Progenitor cell of endocrine pancreas (in vitro differentiated cells): Measurements from ENCODE around the gene JAG1. TPM values are rescaled to one million over a fixed set of nuclear protein-coding genes. Genes with fewer than 3 reads are reported as not detected.

Experiments
- DNase-seq: peaks from one replicate; pipeline ENCODE4 v3.0.0; 2021; ENCODE audit warnings: low spot score; ENCODE audit not compliant: unreplicated experiment
- H3K27ac Mint-ChIP-seq: 2 replicates; pipeline ENCODE4 v1.8.0; 2021; ENCODE audit warnings: mild to moderate bottlenecking, moderate library complexity, mixed read lengths
- H3K27me3 Mint-ChIP-seq: 2 replicates; pipeline ENCODE4 v1.8.0; 2021; ENCODE audit warnings: mixed read lengths
- H3K36me3 Mint-ChIP-seq: 2 replicates; pipeline ENCODE4 v1.8.0; 2022; ENCODE audit warnings: mixed read lengths; ENCODE audit not compliant: insufficient read depth
- H3K4me1 Mint-ChIP-seq: 2 replicates; pipeline ENCODE4 v1.8.0; 2021; ENCODE audit warnings: low read depth, mixed read lengths
- H3K4me3 Mint-ChIP-seq: 2 replicates; pipeline ENCODE4 v1.8.0; 2021; ENCODE audit warnings: low read depth, mild to moderate bottlenecking, moderate library complexity, mixed read lengths
- H3K9me3 Mint-ChIP-seq: 2 replicates; pipeline ENCODE4 v1.8.0; 2021; ENCODE audit warnings: low read depth, mixed read lengths
- CTCF ChIP-seq: fragments of 200-600 bp; sonication (generic); IDR thresholded peaks from one replicate; pipeline ENCODE4 v1.5.0; 2021; ENCODE audit warnings: antibody characterized with exemption, mild to moderate bottlenecking; ENCODE audit not compliant: unreplicated experiment
- long read RNA-seq: library from polyadenylated mRNA; unstranded; transcript quantifications from one replicate; pipeline ENCODE4 v2.0.0, GENCODE V29; 2020
- total RNA-seq: library from RNA; stranded (reverse); gene quantifications from 2 replicates; pipeline ENCODE4 v1.2.1, GENCODE V29; 2021

JAG1 gene
- 260 and 277 TPM in 2 replicates for total RNA-seq
- long read RNA-seq, full-length matches to known transcripts, result 10 of 286 reads
- long read RNA-seq, partial matches to known transcripts, result 206 of 286 reads
- long read RNA-seq, other reads (novel, unspliced or antisense), result 70 of 286 reads

GRCh38 chr20:10673842-10674683 lies at the start of gene JAG1:
Gene JAG1 (minus strand): TSS chr20:10673999. CDS start chr20:10673530, 469 bp downstream.
- peak; percentile 94 for DNase-seq
- H3K36me3 Mint-ChIP-seq, result peaks cover 21% of the 10 kb centered on the region
- peaks cover 37% of the 10 kb centered on the region for H3K4me1 Mint-ChIP-seq
- no peaks in the 10 kb centered on the region for H3K9me3 Mint-ChIP-seq
- peak within 1 kb of the TSS; percentile 99 for H3K4me3 Mint-ChIP-seq
- peak within 1 kb of the TSS; percentile 99 for H3K27ac Mint-ChIP-seq
- H3K27me3 Mint-ChIP-seq, result no peaks in the 10 kb centered on the region
- TF ChIP-seq CTCF, result no peak

GRCh38 chr20:10721976-10722375 lies 48.2 kb upstream of the JAG1 start:
- Mint-ChIP-seq H3K4me3 (no peak overlapping the region), H3K9me3 (peaks cover 2% of the 10 kb centered on the region), H3K27me3 (peaks cover 5% of the 10 kb centered on the region), H3K27ac (no peak overlapping the region), H3K36me3 (no peaks in the 10 kb centered on the region), H3K4me1 (peaks cover 21% of the 10 kb centered on the region)
- no peak for DNase-seq
- TF ChIP-seq CTCF, result no peak

- Mint-ChIP-seq H3K27ac (no peak overlapping the region), H3K9me3 (peaks cover 2% of the 10 kb centered on the region), H3K27me3 (peaks cover 5% of the 10 kb centered on the region), H3K4me1 (peaks cover 26% of the 10 kb centered on the region), H3K4me3 (no peak overlapping the region), H3K36me3 (no peaks in the 10 kb centered on the region)
- TF ChIP-seq CTCF, result no peak
- no peak for DNase-seq
Measured at GRCh38 chr20:10721137-10721896, 47.5 kb upstream of the JAG1 start.

- Mint-ChIP-seq H3K27me3 (peaks cover 3% of the 10 kb centered on the region), H3K4me1 (peaks cover 30% of the 10 kb centered on the region), H3K4me3 (no peak overlapping the region), H3K9me3 (no peaks in the 10 kb centered on the region), H3K27ac (no peak overlapping the region), H3K36me3 (no peaks in the 10 kb centered on the region)
- TF ChIP-seq CTCF, result no peak
- no peak for DNase-seq
Measured at GRCh38 chr20:10720565-10720964, 46.8 kb upstream of the JAG1 start.

- Mint-ChIP-seq H3K9me3 (no peaks in the 10 kb centered on the region), H3K4me1 (peaks cover 31% of the 10 kb centered on the region), H3K27me3 (peaks cover 3% of the 10 kb centered on the region), H3K36me3 (no peaks in the 10 kb centered on the region), H3K4me3 (no peak overlapping the region), H3K27ac (no peak overlapping the region)
- TF ChIP-seq CTCF, result no peak
- DNase-seq, result no peak
Measured at GRCh38 chr20:10719740-10720385, 46.1 kb upstream of the JAG1 start.
